Nephron (organoid): ENCODE data around the gene BMP4.

Experiments
- H3K27ac Mint-ChIP-seq, 3 experiments: 2 replicates each; pipeline ENCODE4 v1.8.0; 2020; ENCODE audit warnings: mixed read lengths in 3 of 3, mild to moderate bottlenecking in 2 of 3, moderate library complexity in 1 of 3
- H3K27me3 Mint-ChIP-seq: 2 replicates; pipeline ENCODE4 v1.8.0; 2021; ENCODE audit warnings: low read depth, mild to moderate bottlenecking, moderate library complexity, mixed read lengths
- H3K36me3 Mint-ChIP-seq: 2 replicates; pipeline ENCODE4 v1.8.0; 2020; ENCODE audit warnings: low read depth, mixed read lengths
- H3K4me1 Mint-ChIP-seq: 2 replicates; pipeline ENCODE4 v1.8.0; 2020; ENCODE audit warnings: mixed read lengths
- H3K4me3 Mint-ChIP-seq, 3 experiments: 2 replicates each; pipeline ENCODE4 v1.8.0; 2020; ENCODE audit warnings: mild to moderate bottlenecking in 3 of 3, mixed read lengths in 3 of 3, moderate library complexity in 2 of 3
- H3K9me3 Mint-ChIP-seq: 2 replicates; pipeline ENCODE4 v1.8.0; 2020; ENCODE audit warnings: mixed read lengths
- TF ChIP-seq, protein P1 (sequence below), 3 experiments: fragments of 200-600 bp; sonication (generic); IDR thresholded peaks; one replicate each; pipeline ENCODE4 v1.5.0; 2021; ENCODE audit warnings: antibody characterized with exemption in 3 of 3; ENCODE audit not compliant: unreplicated experiment in 3 of 3

The BMP4 gene

DNA sequence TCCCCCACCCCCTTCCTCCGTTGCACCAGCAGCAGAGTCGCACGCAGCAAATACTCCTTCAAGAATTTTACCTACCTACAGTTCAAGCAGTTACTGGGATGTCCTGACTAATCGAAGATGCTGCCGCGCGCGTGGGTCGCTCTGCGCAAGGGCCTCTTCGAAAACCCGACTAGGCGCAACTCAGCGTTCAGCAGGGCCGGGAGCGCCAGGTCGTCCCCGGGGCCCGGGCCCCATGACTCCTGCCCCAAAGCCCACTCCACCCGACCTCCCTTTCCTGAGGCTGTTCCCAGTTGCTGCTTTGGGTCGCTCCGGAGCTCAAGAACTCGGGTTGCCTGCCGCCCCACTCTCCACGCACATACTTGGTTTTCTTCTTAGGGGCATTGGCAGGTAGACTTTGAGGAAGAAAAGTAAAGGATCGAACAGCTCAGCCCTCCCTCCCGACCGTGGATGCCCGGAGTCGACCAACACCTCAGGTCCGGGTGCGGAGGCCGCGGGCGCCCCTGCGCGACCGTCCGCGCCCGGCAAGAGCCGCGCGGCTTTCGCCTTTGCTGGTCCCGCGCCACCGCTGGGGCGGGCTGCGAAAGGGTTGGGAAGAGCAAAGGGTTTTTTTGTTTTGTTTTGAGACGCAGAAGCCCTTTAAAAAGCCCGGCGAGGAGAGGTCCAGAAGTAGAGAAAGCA lies 1.9 kb downstream of the BMP4 start:
- Mint-ChIP-seq H3K9me3 (no peaks in the 10 kb centered on the region), H3K27ac (peak overlapping the region; percentile 72 to 96 (median 91)), H3K27me3 (peaks cover 81% of the 10 kb centered on the region), H3K4me1 (peaks cover 38% of the 10 kb centered on the region), H3K36me3 (peaks cover 24% of the 10 kb centered on the region), H3K4me3 (peak overlapping the region; percentile 91 to 100 (median 95))
- TF ChIP-seq, protein P1, sequence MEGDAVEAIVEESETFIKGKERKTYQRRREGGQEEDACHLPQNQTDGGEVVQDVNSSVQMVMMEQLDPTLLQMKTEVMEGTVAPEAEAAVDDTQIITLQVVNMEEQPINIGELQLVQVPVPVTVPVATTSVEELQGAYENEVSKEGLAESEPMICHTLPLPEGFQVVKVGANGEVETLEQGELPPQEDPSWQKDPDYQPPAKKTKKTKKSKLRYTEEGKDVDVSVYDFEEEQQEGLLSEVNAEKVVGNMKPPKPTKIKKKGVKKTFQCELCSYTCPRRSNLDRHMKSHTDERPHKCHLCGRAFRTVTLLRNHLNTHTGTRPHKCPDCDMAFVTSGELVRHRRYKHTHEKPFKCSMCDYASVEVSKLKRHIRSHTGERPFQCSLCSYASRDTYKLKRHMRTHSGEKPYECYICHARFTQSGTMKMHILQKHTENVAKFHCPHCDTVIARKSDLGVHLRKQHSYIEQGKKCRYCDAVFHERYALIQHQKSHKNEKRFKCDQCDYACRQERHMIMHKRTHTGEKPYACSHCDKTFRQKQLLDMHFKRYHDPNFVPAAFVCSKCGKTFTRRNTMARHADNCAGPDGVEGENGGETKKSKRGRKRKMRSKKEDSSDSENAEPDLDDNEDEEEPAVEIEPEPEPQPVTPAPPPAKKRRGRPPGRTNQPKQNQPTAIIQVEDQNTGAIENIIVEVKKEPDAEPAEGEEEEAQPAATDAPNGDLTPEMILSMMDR (IDR thresholded peaks at IDR 0.05; ENCODE audit: unreplicated experiment in 3 of 3), result no peak

DNA sequence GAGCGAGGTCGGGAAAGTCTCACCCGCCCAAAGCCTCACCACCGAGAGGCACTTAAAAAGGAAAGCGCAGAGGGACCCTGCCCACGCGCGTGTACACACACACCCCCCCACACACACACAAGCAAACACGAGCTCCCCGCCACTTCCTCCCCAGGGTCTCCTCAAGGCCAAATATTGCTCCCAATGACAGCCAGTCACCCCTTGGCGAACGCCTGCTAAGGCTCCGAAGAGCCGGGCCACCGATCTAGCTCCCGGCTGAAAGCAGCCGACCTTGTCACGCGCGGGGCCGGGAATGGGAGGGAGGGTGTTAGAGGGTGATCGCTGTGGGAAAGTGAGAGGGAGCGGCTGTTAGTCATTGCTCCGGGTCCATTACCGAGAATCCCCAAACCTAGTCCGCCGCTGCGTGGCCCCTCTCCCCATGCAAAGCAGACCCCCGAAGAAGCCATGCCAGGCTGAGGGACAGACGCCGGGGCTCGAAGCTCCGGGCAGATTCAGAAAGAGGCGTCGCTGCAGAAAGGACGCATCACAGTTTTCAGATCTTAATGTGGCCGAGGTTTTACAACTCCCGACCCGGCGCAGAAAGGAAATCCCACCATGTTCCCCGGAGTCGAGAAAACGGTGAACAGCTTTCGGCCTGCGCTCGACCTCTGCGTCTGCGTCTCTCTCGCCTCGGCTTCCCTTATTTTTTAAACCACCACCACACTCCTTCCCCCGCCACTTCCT lies 2.6 kb downstream of the BMP4 start:
- no peaks in the 10 kb centered on the region for H3K9me3 Mint-ChIP-seq
- H3K4me3 Mint-ChIP-seq, result peak overlapping the region; percentile 91 to 100 (median 95)
- H3K36me3 Mint-ChIP-seq, result peaks cover 31% of the 10 kb centered on the region
- H3K27me3 Mint-ChIP-seq, result peaks cover 80% of the 10 kb centered on the region
- TF ChIP-seq, protein P1 (IDR thresholded peaks at IDR 0.05; ENCODE audit: unreplicated experiment in 3 of 3), result no peak
- H3K4me1 Mint-ChIP-seq, result peaks cover 38% of the 10 kb centered on the region
- H3K27ac Mint-ChIP-seq, result peak overlapping the region; percentile 72 to 96 (median 91)

DNA sequence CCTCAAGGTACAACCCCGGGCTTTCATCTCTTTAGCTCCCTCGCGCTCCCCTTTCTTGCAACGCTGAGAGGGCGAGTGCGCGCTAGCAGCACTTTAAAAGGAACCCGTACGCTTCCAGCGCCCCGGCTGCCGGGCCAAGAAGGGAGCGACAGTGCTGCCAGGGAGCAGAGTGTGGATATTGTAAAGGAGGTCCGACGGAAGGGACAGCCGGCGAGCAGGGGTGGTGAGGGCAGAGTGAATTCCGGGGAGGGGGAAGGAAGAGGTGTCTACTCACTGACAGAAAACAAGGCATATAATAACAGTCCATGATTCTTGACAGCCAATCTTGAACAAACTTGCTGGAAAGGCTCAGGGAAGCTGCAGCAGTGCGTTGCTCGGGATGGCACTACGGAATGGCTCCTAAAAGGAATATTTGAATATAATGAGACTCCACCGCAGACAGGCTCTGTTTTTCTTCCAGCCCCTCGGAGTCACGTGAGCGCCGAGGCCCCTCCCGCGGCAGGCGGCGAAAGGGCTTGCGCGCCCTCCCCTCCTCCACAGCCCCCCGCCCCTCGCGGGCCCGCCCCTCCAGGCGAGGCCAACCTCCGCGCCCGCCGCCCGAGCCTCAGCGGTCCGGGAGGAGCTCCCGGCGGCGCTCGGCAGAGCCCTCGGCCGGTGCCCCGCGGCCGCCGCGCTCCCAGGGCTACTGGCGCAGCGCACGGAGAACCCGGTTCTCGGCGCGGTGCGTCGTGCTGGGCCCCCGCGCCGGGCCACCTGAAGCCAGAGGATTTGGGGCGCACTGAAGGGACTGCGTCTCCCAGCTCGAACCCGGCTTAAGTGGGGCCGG lies 3.4 kb downstream of the BMP4 start:
- Mint-ChIP-seq H3K27me3 (peaks cover 81% of the 10 kb centered on the region), H3K27ac (peak overlapping the region; percentile 72 to 96 (median 91)), H3K9me3 (no peaks in the 10 kb centered on the region)

DNA sequence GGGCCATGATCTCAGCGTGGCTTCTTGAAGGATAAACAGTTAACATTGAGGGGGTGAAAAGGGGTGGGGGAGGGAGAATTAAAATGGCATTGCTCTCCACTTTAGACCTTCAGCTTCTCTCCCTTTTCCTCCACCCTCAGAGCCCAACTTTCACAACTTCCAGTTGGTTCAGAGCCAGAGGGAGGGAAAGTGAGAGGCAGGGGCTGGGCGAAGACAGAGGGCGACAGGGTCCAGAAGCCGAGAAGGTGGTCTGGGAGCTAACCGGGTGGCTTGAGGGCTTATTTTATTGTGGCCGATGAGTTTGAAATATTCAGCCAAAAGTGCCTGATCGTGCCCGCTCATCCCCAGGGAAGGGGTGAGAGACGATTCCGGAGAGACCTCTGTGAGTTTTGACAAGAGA lies 4.1 kb downstream of the BMP4 start:
- H3K27ac Mint-ChIP-seq, result peak overlapping the region; percentile 72 to 89 (median 89)
- peaks cover 47% of the 10 kb centered on the region for H3K4me1 Mint-ChIP-seq
- peaks cover 38% of the 10 kb centered on the region for H3K36me3 Mint-ChIP-seq
- peak overlapping the region; percentile 91 to 100 (median 93) for H3K4me3 Mint-ChIP-seq
- H3K9me3 Mint-ChIP-seq, result no peaks in the 10 kb centered on the region
- TF ChIP-seq, protein P1 (IDR thresholded peaks at IDR 0.05; ENCODE audit: unreplicated experiment in 3 of 3), result no peak
- peaks cover 81% of the 10 kb centered on the region for H3K27me3 Mint-ChIP-seq

More for the DNA sequence above, 3.4 kb downstream of the BMP4 start:
- Mint-ChIP-seq H3K36me3 (peaks cover 38% of the 10 kb centered on the region), H3K4me3 (peak overlapping the region; percentile 91 to 100 (median 95)), H3K4me1 (peaks cover 41% of the 10 kb centered on the region)
- TF ChIP-seq, protein P1 (IDR thresholded peaks at IDR 0.05; ENCODE audit: unreplicated experiment in 3 of 3), result no peak

DNA sequence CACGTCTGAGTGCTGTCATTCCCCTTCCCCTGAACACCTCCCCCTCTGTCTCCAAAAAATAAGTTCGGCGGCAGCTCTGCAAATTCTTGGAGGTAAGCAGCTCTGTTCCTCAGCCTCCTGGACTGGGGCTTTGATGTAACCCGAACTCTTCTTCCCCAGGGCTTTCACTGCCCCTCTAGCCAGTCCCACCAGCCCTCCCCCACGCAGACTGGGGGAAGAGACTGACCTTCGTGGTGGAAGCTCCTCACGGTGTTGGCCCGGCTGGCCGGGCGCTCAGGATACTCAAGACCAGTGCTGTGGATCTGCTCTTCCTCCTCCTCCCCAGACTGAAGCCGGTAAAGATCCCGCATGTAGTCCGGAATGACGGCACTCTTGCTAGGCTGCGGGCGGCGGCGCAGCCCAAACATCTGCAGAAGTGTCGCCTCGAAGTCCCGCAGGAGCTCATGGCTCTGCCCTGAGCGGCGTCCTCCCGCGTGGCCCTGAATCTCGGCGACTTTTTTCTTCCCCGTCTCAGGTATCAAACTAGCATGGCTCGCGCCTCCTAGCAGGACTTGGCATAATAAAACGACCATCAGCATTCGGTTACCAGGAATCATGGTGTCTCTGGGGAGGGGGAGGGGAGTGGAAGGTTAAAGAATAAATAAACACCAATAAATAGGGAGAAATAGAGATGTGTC lies 4.9 kb downstream of the BMP4 start:
- H3K4me1 Mint-ChIP-seq, result peaks cover 47% of the 10 kb centered on the region
- peak overlapping the region; percentile 91 to 100 (median 93) for H3K4me3 Mint-ChIP-seq
- no peaks in the 10 kb centered on the region for H3K9me3 Mint-ChIP-seq
- TF ChIP-seq, protein P1 (IDR thresholded peaks at IDR 0.05; ENCODE audit: unreplicated experiment in 3 of 3), result no peak
- H3K27ac Mint-ChIP-seq, result peak overlapping the region in 2 of 3 experiments; percentile 89
- peaks cover 81% of the 10 kb centered on the region for H3K27me3 Mint-ChIP-seq
- H3K36me3 Mint-ChIP-seq, result peaks cover 38% of the 10 kb centered on the region
